CD14-positive monocyte (primary cell): ENCODE measurements around the gene RBM19. TPM values are rescaled to one million over a fixed set of nuclear protein-coding genes. Genes with fewer than 3 reads are reported as not detected.

Source experiments
- DNase-seq, 3 donors: peaks; one replicate each; pipeline ENCODE4 v3.0.0-alpha.2; 2011 to 2022
- H2AFZ ChIP-seq: 2 replicates; pipeline ENCODE4 v1.6.0; 2012; ENCODE audit warnings: mild to moderate bottlenecking, low read depth, low read length, inconsistent platforms; ENCODE audit not compliant: insufficient read depth, poor library complexity, severe bottlenecking
- H3K27ac ChIP-seq, 2 donors: 1 replicate in 1 of 2; 2 replicates in 1 of 2; pipeline ENCODE4 v1.5.1; 2012 to 2013; ENCODE audit warnings: low read length in 2 of 2, control low read depth in 1 of 2, inconsistent platforms in 1 of 2, low read depth in 1 of 2, mild to moderate bottlenecking in 1 of 2
- H3K27me3 ChIP-seq, 2 donors: one replicate each; pipeline versions ENCODE4 v1.6.0 to v1.6.1; 2011 to 2013; ENCODE audit warnings: low read length in 2 of 2; ENCODE audit not compliant: control insufficient read depth in 2 of 2, insufficient read depth in 2 of 2
- H3K36me3 ChIP-seq, 2 donors: replicated peaks in 1 of 2; 1 replicate in 1 of 2; 2 replicates in 1 of 2; pipeline versions ENCODE4 v1.5.1 to v1.6.1; 2012 to 2013; ENCODE audit warnings: low read length in 2 of 2, control low read depth in 1 of 2, inconsistent platforms in 1 of 2, mild to moderate bottlenecking in 1 of 2; ENCODE audit not compliant: insufficient read depth in 2 of 2, control insufficient read depth in 1 of 2
- H3K4me1 ChIP-seq, 2 donors: 1 replicate in 1 of 2; 2 replicates in 1 of 2; pipeline versions ENCODE4 v1.5.1 to v1.6.1; 2012 to 2013; ENCODE audit warnings: low read length in 2 of 2, control low read depth in 1 of 2, inconsistent platforms in 1 of 2, mild to moderate bottlenecking in 1 of 2, moderate library complexity in 1 of 2; ENCODE audit not compliant: insufficient read depth in 2 of 2, control insufficient read depth in 1 of 2
- H3K4me2 ChIP-seq: replicated peaks from 2 replicates; pipeline ENCODE3; 2012; ENCODE audit warnings: low read length, moderate library complexity, mild to moderate bottlenecking; ENCODE audit not compliant: poor library complexity, severe bottlenecking; ENCODE audit errors: extremely low read depth
- H3K4me3 ChIP-seq, 3 experiments: fragments of 200-600 bp in 1 of 3; sonication (generic) in 1 of 3; replicated peaks in 1 of 3; 1 replicate in 2 of 3; 2 replicates in 1 of 3; pipeline ENCODE4 v1.5.1; 2011 to 2013; ENCODE audit warnings: low read length in 3 of 3, mild to moderate bottlenecking in 3 of 3, control low read depth in 2 of 3, low read depth in 2 of 3, inconsistent platforms in 1 of 3, moderate library complexity in 1 of 3
- H3K79me2 ChIP-seq: 2 replicates; pipeline ENCODE4 v1.6.0; 2012; ENCODE audit warnings: mild to moderate bottlenecking, control low read depth, inconsistent platforms, low read length, moderate library complexity; ENCODE audit not compliant: insufficient read depth
- H3K9ac ChIP-seq: 2 replicates; pipeline ENCODE4 v1.6.0; 2017; ENCODE audit warnings: low read length, mild to moderate bottlenecking; ENCODE audit not compliant: insufficient read depth, poor library complexity, severe bottlenecking
- H3K9me3 ChIP-seq, 2 donors: replicated peaks in 1 of 2; 1 replicate in 1 of 2; 2 replicates in 1 of 2; pipeline versions ENCODE4 v1.5.1 to v1.6.1; 2012 to 2013; ENCODE audit warnings: low read length in 2 of 2, control low read depth in 1 of 2; ENCODE audit not compliant: control insufficient read depth in 1 of 2, insufficient read depth in 1 of 2
- H4K20me1 ChIP-seq: 2 replicates; pipeline ENCODE4 v1.6.0; 2012; ENCODE audit warnings: mild to moderate bottlenecking, low read length, control low read depth, moderate library complexity; ENCODE audit not compliant: insufficient read depth
- H3K27ac Mint-ChIP-seq, 7 donors: one replicate each; pipeline ENCODE4 v1.8.0; 2020; ENCODE audit warnings: mild to moderate bottlenecking in 7 of 7, mixed read lengths in 7 of 7, moderate library complexity in 6 of 7, inconsistent platforms in 2 of 7
- H3K27me3 Mint-ChIP-seq, 3 donors: one replicate each; pipeline ENCODE4 v1.8.0; 2021 to 2022; ENCODE audit warnings: low read depth in 3 of 3, mild to moderate bottlenecking in 3 of 3, mixed read lengths in 3 of 3, moderate library complexity in 3 of 3, inconsistent platforms in 1 of 3
- H3K36me3 Mint-ChIP-seq, 2 donors: one replicate each; pipeline ENCODE4 v1.8.0; 2020; ENCODE audit warnings: mixed read lengths in 2 of 2, inconsistent platforms in 1 of 2, mild to moderate bottlenecking in 1 of 2
- H3K4me1 Mint-ChIP-seq: one replicate; pipeline ENCODE4 v1.8.0; 2020; ENCODE audit warnings: mild to moderate bottlenecking, mixed read lengths
- H3K4me3 Mint-ChIP-seq, 2 donors: one replicate each; pipeline ENCODE4 v1.8.0; 2020; ENCODE audit warnings: mild to moderate bottlenecking in 2 of 2, mixed read lengths in 2 of 2, moderate library complexity in 1 of 2
- H3K9me3 Mint-ChIP-seq, 7 donors: one replicate each; pipeline ENCODE4 v1.8.0; 2020 to 2022; ENCODE audit warnings: mixed read lengths in 7 of 7, mild to moderate bottlenecking in 6 of 7, moderate library complexity in 6 of 7, inconsistent platforms in 2 of 7
- WGBS: methylation state at CpG from one replicate; pipeline ENCODE4 v1.1.5; 2013; ENCODE audit warnings: missing lambda C conversion rate; ENCODE audit not compliant: insufficient coverage; 5-methylcytosine and 5-hydroxymethylcytosine counted together
- intact Hi-C, 2 donors: fragments of 100-400 bp; cut with micrococcal nuclease; formaldehyde crosslinking; loops; one replicate each; pipeline versions ENCODE4 v1.15.0 to v1.15.1; 2023
- polyA plus RNA-seq, 3 donors: library from polyadenylated mRNA; depleted of rRNA in 1 of 3; unstranded in 2 of 3; stranded (reverse) in 1 of 3; fragments of 300-500 nt in 2 of 3; fragments of >200 nt in 1 of 3; fragmentation: Illumina TruSeq in 2 of 3; gene quantifications; 1 replicate in 2 of 3; 2 replicates in 1 of 3; pipeline ENCODE4 v1.2.3, GENCODE V29; 2012 to 2021
- TF ChIP-seq, protein P1 (sequence below): fragments of 200-600 bp; IDR thresholded peaks from one replicate; pipeline ENCODE4 v1.8.0; 2022; ENCODE audit warnings: antibody characterized with exemption, mild to moderate bottlenecking

Gene RBM19
- polyA plus RNA-seq, 3 donors, result 2.1 to 30.4 (median 2.2) TPM

DNA sequence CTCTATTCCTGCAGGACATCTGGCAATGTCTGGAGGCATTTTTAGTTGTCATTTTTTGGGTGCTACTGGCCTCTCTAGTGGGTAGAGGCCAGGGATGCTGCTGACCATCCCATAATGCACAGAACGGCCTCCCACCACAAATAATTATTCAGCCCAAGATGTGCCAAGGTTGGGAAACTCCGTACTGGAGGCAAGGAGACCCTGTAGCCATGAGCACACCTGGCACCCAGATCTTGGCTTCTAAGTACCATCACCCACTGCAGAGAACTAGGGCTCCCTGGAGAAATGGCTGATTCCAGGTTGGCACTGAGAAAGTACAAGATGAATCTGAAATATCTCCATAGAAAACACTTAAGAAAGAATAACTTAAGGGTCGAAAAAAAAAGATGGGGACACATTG, 81.7 kb downstream of the RBM19 start:
- Mint-ChIP-seq H3K27me3 (peaks cover 0 to 2% (median 0%) of the 10 kb centered on the region in 3 donors), H3K9me3 (no peaks in the 10 kb centered on the region), H3K27ac (no peak overlapping the region), H3K4me3 (no peak overlapping the region), H3K4me1 (peaks cover 2% of the 10 kb centered on the region), H3K36me3 (peaks cover 27 to 38% of the 10 kb centered on the region in 2 donors)
- no peak overlapping the region for H3K4me2 ChIP-seq
- H3K9ac ChIP-seq, result no peak overlapping the region
- WGBS, result no CpG with 5 or more reads among the region's 3 CpGs
- H3K4me1 ChIP-seq, result no peaks in the 10 kb centered on the region
- H3K4me3 ChIP-seq, result no peak overlapping the region
- H3K79me2 ChIP-seq, result no peaks in the 10 kb centered on the region
- no peaks in the 10 kb centered on the region for H4K20me1 ChIP-seq
- TF ChIP-seq, protein P1, sequence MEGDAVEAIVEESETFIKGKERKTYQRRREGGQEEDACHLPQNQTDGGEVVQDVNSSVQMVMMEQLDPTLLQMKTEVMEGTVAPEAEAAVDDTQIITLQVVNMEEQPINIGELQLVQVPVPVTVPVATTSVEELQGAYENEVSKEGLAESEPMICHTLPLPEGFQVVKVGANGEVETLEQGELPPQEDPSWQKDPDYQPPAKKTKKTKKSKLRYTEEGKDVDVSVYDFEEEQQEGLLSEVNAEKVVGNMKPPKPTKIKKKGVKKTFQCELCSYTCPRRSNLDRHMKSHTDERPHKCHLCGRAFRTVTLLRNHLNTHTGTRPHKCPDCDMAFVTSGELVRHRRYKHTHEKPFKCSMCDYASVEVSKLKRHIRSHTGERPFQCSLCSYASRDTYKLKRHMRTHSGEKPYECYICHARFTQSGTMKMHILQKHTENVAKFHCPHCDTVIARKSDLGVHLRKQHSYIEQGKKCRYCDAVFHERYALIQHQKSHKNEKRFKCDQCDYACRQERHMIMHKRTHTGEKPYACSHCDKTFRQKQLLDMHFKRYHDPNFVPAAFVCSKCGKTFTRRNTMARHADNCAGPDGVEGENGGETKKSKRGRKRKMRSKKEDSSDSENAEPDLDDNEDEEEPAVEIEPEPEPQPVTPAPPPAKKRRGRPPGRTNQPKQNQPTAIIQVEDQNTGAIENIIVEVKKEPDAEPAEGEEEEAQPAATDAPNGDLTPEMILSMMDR, result no peak
- no peak overlapping the region for H2AFZ ChIP-seq
- H3K36me3 ChIP-seq, result peaks cover 0 to 17% of the 10 kb centered on the region in 2 donors
- no peak overlapping the region for H3K27ac ChIP-seq
- no peaks in the 10 kb centered on the region for H3K9me3 ChIP-seq
- H3K27me3 ChIP-seq, result no peaks in the 10 kb centered on the region
- no peak for DNase-seq
- intact Hi-C loops, result no loop called here

- Histone ChIP-seq H3K4me1 (no peaks in the 10 kb centered on the region), H3K79me2 (no peaks in the 10 kb centered on the region), H3K27ac (no peak overlapping the region), H3K36me3 (peaks cover 0 to 19% of the 10 kb centered on the region in 2 donors), H3K9ac (no peak overlapping the region), H2AFZ (no peak overlapping the region), H3K4me2 (no peak overlapping the region), H4K20me1 (no peaks in the 10 kb centered on the region), H3K9me3 (no peaks in the 10 kb centered on the region), H3K4me3 (no peak overlapping the region), H3K27me3 (no peaks in the 10 kb centered on the region)
- intact Hi-C loops, result no loop called here
- TF ChIP-seq, protein P1, result no peak
- Mint-ChIP-seq H3K4me1 (peaks cover 3% of the 10 kb centered on the region), H3K9me3 (no peaks in the 10 kb centered on the region), H3K4me3 (no peak overlapping the region), H3K27me3 (peaks cover 0 to 2% (median 0%) of the 10 kb centered on the region in 3 donors), H3K36me3 (peaks cover 26 to 38% of the 10 kb centered on the region in 2 donors), H3K27ac (no peak overlapping the region)
- DNase-seq, result no peak
- WGBS, result no CpG with 5 or more reads among the region's 2 CpGs
Observed at GRCh38 chr12:113882690-113883089, 83.4 kb downstream of the RBM19 start.
